GM12878 (cell line): ENCODE results near the gene PGAP3. TPM values are rescaled to one million over a fixed set of nuclear protein-coding genes. Genes with fewer than 3 reads are reported as not detected.
A peak's percentile ranks its signal among the peaks of the same experiment; 100 is the strongest.

Experiments used
- BACH1 ChIP-seq: fragments of 450-650 bp; IDR thresholded peaks from 2 replicates; pipeline ENCODE4 v1.6.1; 2017; ENCODE audit warnings: mild to moderate bottlenecking, borderline replicate concordance
- CREM ChIP-seq: IDR thresholded peaks from 2 replicates; pipeline ENCODE4 v1.6.1; 2014; ENCODE audit warnings: antibody characterized with exemption, low read depth
- E2F4 ChIP-seq: IDR thresholded peaks from 2 replicates; pipeline ENCODE4 v1.6.1; 2012; ENCODE audit warnings: low read depth, low read length, improper control_type of control experiment
- HDAC6 ChIP-seq: fragments of 200-600 bp; sonication (generic); IDR thresholded peaks from one replicate; pipeline ENCODE4 v1.8.0; 2017; ENCODE audit warnings: antibody characterized with exemption; ENCODE audit not compliant: unreplicated experiment
- LARP7 ChIP-seq: fragments of 450-650 bp; IDR thresholded peaks from 2 replicates; pipeline ENCODE4 v1.6.1; 2017; ENCODE audit warnings: mild to moderate bottlenecking
- MTA2 ChIP-seq: fragments of 450-650 bp; IDR thresholded peaks from 2 replicates; pipeline ENCODE4 v1.6.1; 2016; ENCODE audit warnings: low read depth, mild to moderate bottlenecking, moderate library complexity
- MTA3 ChIP-seq: IDR thresholded peaks from 2 replicates; pipeline ENCODE4 v1.6.1; 2012; ENCODE audit warnings: low read length, inconsistent platforms, borderline replicate concordance
- NR2C2 ChIP-seq: IDR thresholded peaks from 2 replicates; pipeline ENCODE4 v1.6.1; 2011; ENCODE audit warnings: borderline replicate concordance, low read depth; ENCODE audit not compliant: control insufficient read depth, insufficient read length
- RBBP5 ChIP-seq: fragments of 200-600 bp; sonication (generic); conservative IDR thresholded peaks from 2 replicates; pipeline ENCODE4 v1.6.1; 2016
- SKIL ChIP-seq: fragments of 450-650 bp; IDR thresholded peaks from 2 replicates; pipeline ENCODE4 v1.6.1; 2017; ENCODE audit warnings: mild to moderate bottlenecking, low read depth, inconsistent platforms; ENCODE audit not compliant: poor library complexity, severe bottlenecking
- SMAD1 ChIP-seq: fragments of 450-650 bp; IDR thresholded peaks from 2 replicates; pipeline ENCODE4 v1.6.1; 2018; ENCODE audit warnings: mild to moderate bottlenecking, low read depth; ENCODE audit not compliant: partially characterized antibody
- SMARCA5 ChIP-seq: fragments of 450-650 bp; IDR thresholded peaks from 2 replicates; pipeline ENCODE4 v1.6.1; 2017; ENCODE audit warnings: mild to moderate bottlenecking
- SMC3 ChIP-seq: IDR thresholded peaks from 2 replicates; pipeline ENCODE4 v1.6.1; 2011; ENCODE audit warnings: low read length, improper control_type of control experiment, borderline replicate concordance
- SRF ChIP-seq, 2 experiments: IDR thresholded peaks; 2 replicates each; pipeline ENCODE4 v1.6.1; 2011; ENCODE audit warnings: low read depth in 2 of 2, low read length in 2 of 2, mild to moderate bottlenecking in 1 of 2, moderate library complexity in 1 of 2
- STAT3 ChIP-seq: IDR thresholded peaks from 2 replicates; pipeline ENCODE4 v1.6.1; 2011; ENCODE audit warnings: low read depth, low read length, improper control_type of control experiment
- USF1 ChIP-seq: IDR thresholded peaks from 2 replicates; pipeline ENCODE4 v1.6.1; 2011; ENCODE audit warnings: borderline replicate concordance, low read depth, mild to moderate bottlenecking, moderate library complexity, mixed read lengths, low read length; ENCODE audit not compliant: insufficient read depth; ENCODE audit errors: extremely low read length
- YY1 ChIP-seq: IDR thresholded peaks from 2 replicates; pipeline ENCODE4 v1.6.1; 2011; ENCODE audit warnings: low read depth, mild to moderate bottlenecking, low read length
- ZNF274 ChIP-seq: IDR thresholded peaks from one replicate; pipeline ENCODE4 v1.8.0; 2011; ENCODE audit not compliant: insufficient read length, insufficient read depth
- ZNF384 ChIP-seq: IDR thresholded peaks from 2 replicates; pipeline ENCODE4 v1.6.1; 2012; ENCODE audit warnings: low read depth, mild to moderate bottlenecking, low read length, improper control_type of control experiment, borderline replicate concordance
- polyA plus RNA-seq, 11 experiments: library from polyadenylated mRNA; depleted of rRNA in 4 of 11; unstranded in 6 of 11; stranded (reverse) in 5 of 11; fragments of >200 nt; fragmentation: Nextera tagmentation in 4 of 11; fragmentation: Illumina TruSeq in 1 of 11; extraction: Ambion mirVana in 4 of 11; extraction: Trizol in 1 of 11; gene quantifications; 1 replicate in 1 of 11; 2 replicates in 10 of 11; pipeline versions ENCODE4 v1.2.1 to v1.2.3, GENCODE V29; 2011 to 2016; ENCODE audit warnings: inconsistent platforms in 2 of 11, missing spikeins in 2 of 11, low read depth in 1 of 11
- total RNA-seq, 4 experiments: library from RNA; depleted of rRNA in 3 of 4; stranded (reverse); fragments of >200 nt in 3 of 4; fragmentation: Illumina TruSeq in 1 of 4; extraction: Trizol in 1 of 4; gene quantifications; 2 replicates each; pipeline versions ENCODE4 v1.2.1 to v1.2.3, GENCODE V29; 2013 to 2021
- TF ChIP-seq, protein P1 (sequence below): fragments of 450-650 bp; formaldehyde crosslinking; IDR thresholded peaks from 2 replicates; pipeline ENCODE4 v1.4.0; 2022; ENCODE audit warnings: mild to moderate bottlenecking, moderate library complexity
- TF ChIP-seq, protein P2 (sequence below): fragments of 450-650 bp; IDR thresholded peaks from 2 replicates; pipeline ENCODE4 v1.6.1; 2016; ENCODE audit warnings: mild to moderate bottlenecking

PGAP3 gene
- total and polyA plus RNA-seq, 10 of the 15 experiments (the other 5 are each of a cell fraction or from before 2014, with no cell fraction given) = 0.21 to 10.0 (median 5.3) TPM

- TF ChIP-seq SKIL (no peak), ZNF384 (no peak), STAT3 (no peak), ZNF274 (no peak), MTA3 (no peak), LARP7 (peak; percentile 73), NR2C2 (no peak), HDAC6 (no peak), RBBP5 (no peak), YY1 (no peak), SRF (IDR thresholded peaks at IDR 0.05; ENCODE audit: low read depth in 2 of 2, low read length in 2 of 2) (0 out of 4 replicates have a peak, but pooled peaks of 1 of the 2 experiments have one; percentile 8), CREM (peak; percentile 83), BACH1 (peak; percentile 78), SMC3 (peak; percentile 49), E2F4 (no peak), MTA2 (no peak), USF1 (peak; percentile 98), SMARCA5 (peak; percentile 73), SMAD1 (no peak)
- TF ChIP-seq, protein P1, sequence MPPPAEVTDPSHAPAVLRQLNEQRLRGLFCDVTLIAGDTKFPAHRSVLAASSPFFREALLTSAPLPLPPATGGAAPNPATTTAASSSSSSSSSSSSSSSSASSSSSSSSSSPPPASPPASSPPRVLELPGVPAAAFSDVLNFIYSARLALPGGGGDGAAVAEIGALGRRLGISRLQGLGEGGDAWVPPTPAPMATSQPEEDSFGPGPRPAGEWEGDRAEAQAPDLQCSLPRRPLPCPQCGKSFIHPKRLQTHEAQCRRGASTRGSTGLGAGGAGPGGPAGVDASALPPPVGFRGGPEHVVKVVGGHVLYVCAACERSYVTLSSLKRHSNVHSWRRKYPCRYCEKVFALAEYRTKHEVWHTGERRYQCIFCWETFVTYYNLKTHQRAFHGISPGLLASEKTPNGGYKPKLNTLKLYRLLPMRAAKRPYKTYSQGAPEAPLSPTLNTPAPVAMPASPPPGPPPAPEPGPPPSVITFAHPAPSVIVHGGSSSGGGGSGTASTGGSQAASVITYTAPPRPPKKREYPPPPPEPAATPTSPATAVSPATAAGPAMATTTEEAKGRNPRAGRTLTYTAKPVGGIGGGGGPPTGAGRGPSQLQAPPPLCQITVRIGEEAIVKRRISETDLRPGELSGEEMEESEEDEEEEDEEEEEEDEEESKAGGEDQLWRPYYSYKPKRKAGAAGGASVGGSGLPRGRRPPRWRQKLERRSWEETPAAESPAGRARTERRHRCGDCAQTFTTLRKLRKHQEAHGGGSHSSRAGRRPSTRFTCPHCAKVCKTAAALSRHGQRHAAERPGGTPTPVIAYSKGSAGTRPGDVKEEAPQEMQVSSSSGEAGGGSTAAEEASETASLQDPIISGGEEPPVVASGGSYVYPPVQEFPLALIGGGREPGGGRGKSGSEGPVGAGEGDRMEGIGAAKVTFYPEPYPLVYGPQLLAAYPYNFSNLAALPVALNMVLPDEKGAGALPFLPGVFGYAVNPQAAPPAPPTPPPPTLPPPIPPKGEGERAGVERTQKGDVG (CRISPR knock-in tag) = no peak
- TF ChIP-seq, protein P2, sequence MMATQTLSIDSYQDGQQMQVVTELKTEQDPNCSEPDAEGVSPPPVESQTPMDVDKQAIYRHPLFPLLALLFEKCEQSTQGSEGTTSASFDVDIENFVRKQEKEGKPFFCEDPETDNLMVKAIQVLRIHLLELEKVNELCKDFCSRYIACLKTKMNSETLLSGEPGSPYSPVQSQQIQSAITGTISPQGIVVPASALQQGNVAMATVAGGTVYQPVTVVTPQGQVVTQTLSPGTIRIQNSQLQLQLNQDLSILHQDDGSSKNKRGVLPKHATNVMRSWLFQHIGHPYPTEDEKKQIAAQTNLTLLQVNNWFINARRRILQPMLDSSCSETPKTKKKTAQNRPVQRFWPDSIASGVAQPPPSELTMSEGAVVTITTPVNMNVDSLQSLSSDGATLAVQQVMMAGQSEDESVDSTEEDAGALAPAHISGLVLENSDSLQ = no peak
Observed at GRCh38 chr17:39730095-39730921, 42.5 kb upstream of the PGAP3 start, which contains the start of gene MIEN1 (continued).
